MM.1S (cell line): Measurements from ENCODE around the gene EGR2.

Source experiments
- DNase-seq: peaks from one replicate; pipeline ENCODE4 v3.0.0-alpha.2; 2015
- H2AFZ ChIP-seq: fragments of 300-600 bp; sonication (generic); 2 replicates; pipeline ENCODE4 v1.6.0; 2016; ENCODE audit warnings: antibody characterized with exemption, low read length
- H3F3A ChIP-seq: fragments of 300-600 bp; sonication (generic); 2 replicates; pipeline ENCODE4 v1.6.1; 2016; ENCODE audit warnings: mild to moderate bottlenecking, antibody characterized with exemption, low read length, moderate library complexity, mixed read lengths; ENCODE audit not compliant: insufficient read depth
- H3K27ac ChIP-seq: fragments of 300-600 bp; sonication (generic); 2 replicates; pipeline ENCODE4 v1.5.1; 2016; ENCODE audit warnings: mild to moderate bottlenecking, low read length
- H3K27me3 ChIP-seq: fragments of 300-600 bp; sonication (generic); replicated peaks from 2 replicates; pipeline ENCODE4 v1.6.0; 2016; ENCODE audit warnings: low read length; ENCODE audit not compliant: insufficient read depth
- H3K36me3 ChIP-seq: fragments of 300-600 bp; sonication (generic); replicated peaks from 2 replicates; pipeline ENCODE4 v1.6.1; 2016; ENCODE audit warnings: mild to moderate bottlenecking, low read length, mixed read lengths; ENCODE audit not compliant: insufficient read depth
- H3K4me1 ChIP-seq: fragments of 300-600 bp; sonication (generic); 2 replicates; pipeline ENCODE4 v1.6.1; 2016; ENCODE audit warnings: low read length, mixed read lengths
- H3K4me2 ChIP-seq: fragments of 300-600 bp; sonication (generic); 2 replicates; pipeline ENCODE4 v1.6.0; 2016; ENCODE audit warnings: low read depth, low read length
- H3K4me3 ChIP-seq: fragments of 300-600 bp; sonication (generic); 2 replicates; pipeline ENCODE4 v1.5.1; 2016; ENCODE audit warnings: low read length, mixed read lengths
- H3K79me2 ChIP-seq: fragments of 300-600 bp; sonication (generic); 2 replicates; pipeline ENCODE4 v1.6.1; 2016; ENCODE audit warnings: mixed run types, low read length, mixed read lengths
- H3K9ac ChIP-seq: fragments of 300-600 bp; sonication (generic); 2 replicates; pipeline ENCODE4 v1.6.1; 2016; ENCODE audit warnings: low read length, mixed read lengths
- H3K9me2 ChIP-seq: fragments of 300-600 bp; sonication (generic); replicated peaks from 2 replicates; pipeline ENCODE4 v1.6.1; 2016; ENCODE audit warnings: mild to moderate bottlenecking, low read length, mixed read lengths; ENCODE audit not compliant: insufficient read depth
- H3K9me3 ChIP-seq: fragments of 300-600 bp; sonication (generic); replicated peaks from 2 replicates; pipeline ENCODE4 v1.6.1; 2016; ENCODE audit warnings: mild to moderate bottlenecking, low read length, mixed read lengths; ENCODE audit not compliant: insufficient read depth
- H4K20me1 ChIP-seq: fragments of 300-600 bp; sonication (generic); 2 replicates; pipeline ENCODE4 v1.6.1; 2016; ENCODE audit warnings: mild to moderate bottlenecking, low read length, moderate library complexity, mixed read lengths; ENCODE audit not compliant: insufficient read depth
- EZH2 ChIP-seq: fragments of 300-600 bp; sonication (generic); optimal IDR thresholded peaks from 2 replicates; pipeline ENCODE3; 2017; ENCODE audit warnings: low read depth, mild to moderate bottlenecking, antibody characterized with exemption, low read length, mixed read lengths
- EZH2phosphoT487 ChIP-seq: fragments of 300-600 bp; sonication (generic); IDR thresholded peaks from 2 replicates; pipeline ENCODE4 v1.6.1; 2018; ENCODE audit warnings: antibody characterized with exemption, low read length
- TF ChIP-seq, protein P1 (sequence below): fragments of 300-600 bp; sonication (generic); IDR thresholded peaks from 2 replicates; pipeline ENCODE4 v1.5.1; 2016; ENCODE audit warnings: antibody characterized with exemption, low read length, mixed read lengths

EGR2 gene

GRCh38 chr10:62778125-62778524, 38.0 kb downstream of the EGR2 start:
- TF ChIP-seq EZH2: no peak
- TF ChIP-seq, protein P1, sequence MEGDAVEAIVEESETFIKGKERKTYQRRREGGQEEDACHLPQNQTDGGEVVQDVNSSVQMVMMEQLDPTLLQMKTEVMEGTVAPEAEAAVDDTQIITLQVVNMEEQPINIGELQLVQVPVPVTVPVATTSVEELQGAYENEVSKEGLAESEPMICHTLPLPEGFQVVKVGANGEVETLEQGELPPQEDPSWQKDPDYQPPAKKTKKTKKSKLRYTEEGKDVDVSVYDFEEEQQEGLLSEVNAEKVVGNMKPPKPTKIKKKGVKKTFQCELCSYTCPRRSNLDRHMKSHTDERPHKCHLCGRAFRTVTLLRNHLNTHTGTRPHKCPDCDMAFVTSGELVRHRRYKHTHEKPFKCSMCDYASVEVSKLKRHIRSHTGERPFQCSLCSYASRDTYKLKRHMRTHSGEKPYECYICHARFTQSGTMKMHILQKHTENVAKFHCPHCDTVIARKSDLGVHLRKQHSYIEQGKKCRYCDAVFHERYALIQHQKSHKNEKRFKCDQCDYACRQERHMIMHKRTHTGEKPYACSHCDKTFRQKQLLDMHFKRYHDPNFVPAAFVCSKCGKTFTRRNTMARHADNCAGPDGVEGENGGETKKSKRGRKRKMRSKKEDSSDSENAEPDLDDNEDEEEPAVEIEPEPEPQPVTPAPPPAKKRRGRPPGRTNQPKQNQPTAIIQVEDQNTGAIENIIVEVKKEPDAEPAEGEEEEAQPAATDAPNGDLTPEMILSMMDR: no peak
- TF ChIP-seq EZH2phosphoT487: no peak
- DNase-seq: peak; percentile 15
- no peak overlapping the region for H3K4me3 ChIP-seq
- H4K20me1 ChIP-seq: no peaks in the 10 kb centered on the region
- no peaks in the 10 kb centered on the region for H3K9me3 ChIP-seq
- no peak overlapping the region for H2AFZ ChIP-seq
- H3K4me2 ChIP-seq: no peak overlapping the region
- H3K27me3 ChIP-seq: no peaks in the 10 kb centered on the region
- H3K9ac ChIP-seq: no peak overlapping the region
- H3K4me1 ChIP-seq: peaks cover 36% of the 10 kb centered on the region
- peaks cover 11% of the 10 kb centered on the region for H3F3A ChIP-seq
- no peaks in the 10 kb centered on the region for H3K9me2 ChIP-seq
- no peaks in the 10 kb centered on the region for H3K79me2 ChIP-seq
- H3K27ac ChIP-seq: no peak overlapping the region; the same call in 1 of the 2 replicates
- no peaks in the 10 kb centered on the region for H3K36me3 ChIP-seq

GRCh38 chr10:62772186-62772974, 43.8 kb downstream of the EGR2 start:
- no peak for DNase-seq
- no peak overlapping the region for H3K9ac ChIP-seq
- H3K4me1 ChIP-seq: peaks cover 27% of the 10 kb centered on the region
- H3K36me3 ChIP-seq: no peaks in the 10 kb centered on the region
- no peaks in the 10 kb centered on the region for H3K9me2 ChIP-seq
- no peaks in the 10 kb centered on the region for H4K20me1 ChIP-seq
- H3F3A ChIP-seq: peaks cover 7% of the 10 kb centered on the region
- TF ChIP-seq EZH2phosphoT487 (no peak), EZH2 (no peak)
- TF ChIP-seq, protein P1: no peak
- H3K79me2 ChIP-seq: no peaks in the 10 kb centered on the region
- H3K27me3 ChIP-seq: no peaks in the 10 kb centered on the region
- no peak overlapping the region for H3K27ac ChIP-seq
- no peak overlapping the region for H3K4me3 ChIP-seq
- no peaks in the 10 kb centered on the region for H3K9me3 ChIP-seq
- H3K4me2 ChIP-seq: no peak overlapping the region
- H2AFZ ChIP-seq: no peak overlapping the region

GRCh38 chr10:62769574-62770242, 46.5 kb downstream of the EGR2 start:
- H3F3A ChIP-seq: peaks cover 7% of the 10 kb centered on the region
- H3K4me1 ChIP-seq: peaks cover 32% of the 10 kb centered on the region
- H3K9ac ChIP-seq: no peak overlapping the region
- no peaks in the 10 kb centered on the region for H3K27me3 ChIP-seq
- H3K4me2 ChIP-seq: peak overlapping the region; percentile 33
- H3K4me3 ChIP-seq: no peak overlapping the region
- H3K9me2 ChIP-seq: no peaks in the 10 kb centered on the region
- DNase-seq: peak; percentile 36
- H4K20me1 ChIP-seq: no peaks in the 10 kb centered on the region
- H2AFZ ChIP-seq: peak overlapping the region; percentile 47
- peak overlapping the region; percentile 40; the same call in 1 of the 2 replicates for H3K27ac ChIP-seq
- no peaks in the 10 kb centered on the region for H3K9me3 ChIP-seq
- TF ChIP-seq, protein P1: no peak
- no peak for TF ChIP-seq EZH2
- TF ChIP-seq EZH2phosphoT487: no peak
- H3K79me2 ChIP-seq: no peaks in the 10 kb centered on the region
- H3K36me3 ChIP-seq: no peaks in the 10 kb centered on the region
